Activated naive CD8-positive, alpha-beta T cell treated with anti-CD3 and anti-CD28 coated beads for 36 hours (primary cell): ENCODE results near the gene ZNF138. TPM values are rescaled to one million over a fixed set of nuclear protein-coding genes. Genes with fewer than 3 reads are reported as not detected.
A peak's percentile ranks its signal among the peaks of the same experiment; 100 is the strongest.
"Not testable (repeated sequence)": the region's sequence is repeated elsewhere in the genome, so short reads cannot be mapped to it uniquely, and the experiment has no call there.

Experiments used
- DNase-seq: peaks from one replicate; pipeline ENCODE4 v3.0.0; 2021
- H3K27ac Mint-ChIP-seq: one replicate; pipeline ENCODE4 v1.8.0; 2022; ENCODE audit warnings: mild to moderate bottlenecking, moderate library complexity, mixed read lengths
- H3K27me3 Mint-ChIP-seq: one replicate; pipeline ENCODE4 v1.8.0; 2022; ENCODE audit warnings: mild to moderate bottlenecking, mixed read lengths
- H3K36me3 Mint-ChIP-seq: one replicate; pipeline ENCODE4 v1.8.0; 2021; ENCODE audit warnings: mild to moderate bottlenecking, mixed read lengths
- H3K4me1 Mint-ChIP-seq: one replicate; pipeline ENCODE4 v1.8.0; 2021; ENCODE audit warnings: mixed read lengths
- H3K4me3 Mint-ChIP-seq: one replicate; pipeline ENCODE4 v1.8.0; 2022; ENCODE audit warnings: mild to moderate bottlenecking, moderate library complexity, mixed read lengths
- H3K9me3 Mint-ChIP-seq: one replicate; pipeline ENCODE4 v1.8.0; 2022; ENCODE audit warnings: mixed read lengths
- total RNA-seq, 2 experiments: library from RNA; stranded (reverse); gene quantifications; one replicate each; pipeline ENCODE4 v1.2.3, GENCODE V29; 2021

The ZNF138 gene
- 10 to 100 TPM in 1 of 2 experiments, 1 to 10 TPM in 1; 9.5 to 10.6 TPM for total RNA-seq

- H3K4me3 Mint-ChIP-seq = peak within 1 kb of the TSS; percentile 95
- DNase-seq = peak; percentile 92
- H3K27me3 Mint-ChIP-seq = no peaks in the 10 kb centered on the region
- H3K36me3 Mint-ChIP-seq = peaks cover 31% of the 10 kb centered on the region
- H3K27ac Mint-ChIP-seq = peak within 1 kb of the TSS; percentile 98
- peaks cover 23% of the 10 kb centered on the region for H3K4me1 Mint-ChIP-seq
- no peaks in the 10 kb centered on the region for H3K9me3 Mint-ChIP-seq
These were observed at the start of gene ZNF138 for GRCh38 chr7:64794171-64794844. Gene ZNF138, plus strand, starts transcription at chr7:64794428. Its CDS starts 141 bp downstream, at chr7:64794569.

GRCh38 chr7:64744680-64745079 lies 49.5 kb upstream of the ZNF138 start:
- no peaks in the 10 kb centered on the region for H3K36me3 Mint-ChIP-seq
- H3K9me3 Mint-ChIP-seq = peaks cover 9% of the 10 kb centered on the region
- no peaks in the 10 kb centered on the region for H3K4me1 Mint-ChIP-seq
- H3K27ac Mint-ChIP-seq = no peak overlapping the region
- DNase-seq = no peak
- no peak overlapping the region for H3K4me3 Mint-ChIP-seq
- no peaks in the 10 kb centered on the region for H3K27me3 Mint-ChIP-seq

- DNase-seq = no peak
- H3K9me3 Mint-ChIP-seq = peaks cover 6% of the 10 kb centered on the region
- no peak overlapping the region for H3K4me3 Mint-ChIP-seq
- no peaks in the 10 kb centered on the region for H3K36me3 Mint-ChIP-seq
- H3K27me3 Mint-ChIP-seq = no peaks in the 10 kb centered on the region
- H3K4me1 Mint-ChIP-seq = no peaks in the 10 kb centered on the region
- H3K27ac Mint-ChIP-seq = no peak overlapping the region
These were observed 46.4 kb upstream of the ZNF138 start for GRCh38 chr7:64747802-64748201.

GRCh38 chr7:64753032-64753431 lies 41.2 kb upstream of the ZNF138 start:
- Mint-ChIP-seq H3K4me3 (no peak overlapping the region), H3K36me3 (peaks cover 2% of the 10 kb centered on the region), H3K27ac (no peak overlapping the region), H3K27me3 (no peaks in the 10 kb centered on the region), H3K4me1 (no peaks in the 10 kb centered on the region), H3K9me3 (peaks cover 4% of the 10 kb centered on the region)
- DNase-seq = no peak

GRCh38 chr7:64755865-64756264 lies 38.4 kb upstream of the ZNF138 start:
- no peak overlapping the region for H3K27ac Mint-ChIP-seq
- H3K4me1 Mint-ChIP-seq = no peaks in the 10 kb centered on the region
- no peak overlapping the region for H3K4me3 Mint-ChIP-seq
- H3K27me3 Mint-ChIP-seq = no peaks in the 10 kb centered on the region
- peaks cover 2% of the 10 kb centered on the region for H3K9me3 Mint-ChIP-seq
- DNase-seq = no peak
- H3K36me3 Mint-ChIP-seq = peaks cover 2% of the 10 kb centered on the region

- H3K9me3 Mint-ChIP-seq = peaks cover 2% of the 10 kb centered on the region
- no peaks in the 10 kb centered on the region for H3K4me1 Mint-ChIP-seq
- peaks cover under 1% of the 10 kb centered on the region for H3K36me3 Mint-ChIP-seq
- DNase-seq = no peak
- H3K27ac Mint-ChIP-seq = no peak overlapping the region
- no peak overlapping the region for H3K4me3 Mint-ChIP-seq
- peaks cover 3% of the 10 kb centered on the region for H3K27me3 Mint-ChIP-seq
These were observed 36.1 kb upstream of the ZNF138 start for GRCh38 chr7:64758151-64758550.

GRCh38 chr7:64768824-64769223 lies 25.4 kb upstream of the ZNF138 start:
- Mint-ChIP-seq H3K36me3 (no peaks in the 10 kb centered on the region), H3K4me3 (no peak overlapping the region), H3K9me3 (no peaks in the 10 kb centered on the region), H3K27me3 (no peaks in the 10 kb centered on the region), H3K4me1 (no peaks in the 10 kb centered on the region), H3K27ac (no peak overlapping the region)
- DNase-seq = no peak

GRCh38 chr7:64774204-64774842 lies 19.9 kb upstream of the ZNF138 start:
- H3K4me3 Mint-ChIP-seq = no peak overlapping the region
- H3K27me3 Mint-ChIP-seq = no peaks in the 10 kb centered on the region
- H3K9me3 Mint-ChIP-seq = peaks cover 8% of the 10 kb centered on the region
- no peak overlapping the region for H3K27ac Mint-ChIP-seq
- no peaks in the 10 kb centered on the region for H3K36me3 Mint-ChIP-seq
- no peak for DNase-seq
- no peaks in the 10 kb centered on the region for H3K4me1 Mint-ChIP-seq

GRCh38 chr7:64775289-64775688 lies 18.9 kb upstream of the ZNF138 start:
- Mint-ChIP-seq H3K9me3 (peaks cover 8% of the 10 kb centered on the region), H3K27ac (no peak overlapping the region), H3K4me3 (no peak overlapping the region), H3K4me1 (no peaks in the 10 kb centered on the region), H3K27me3 (no peaks in the 10 kb centered on the region), H3K36me3 (no peaks in the 10 kb centered on the region)
- DNase-seq = no peak

- H3K4me3 Mint-ChIP-seq, H3K9me3 Mint-ChIP-seq, H3K27ac Mint-ChIP-seq, H3K4me1 Mint-ChIP-seq, DNase-seq, H3K27me3 Mint-ChIP-seq, H3K36me3 Mint-ChIP-seq: not testable (repeated sequence)
These were observed 9.4 kb upstream of the ZNF138 start for GRCh38 chr7:64784842-64785241.

- Mint-ChIP-seq H3K27ac (no peak overlapping the region), H3K27me3 (no peaks in the 10 kb centered on the region), H3K36me3 (no peaks in the 10 kb centered on the region), H3K4me1 (no peaks in the 10 kb centered on the region), H3K4me3 (no peak overlapping the region), H3K9me3 (no peaks in the 10 kb centered on the region)
- no peak for DNase-seq
These were observed 6.9 kb upstream of the ZNF138 start for GRCh38 chr7:64787295-64787694.

- not testable (repeated sequence) for H3K4me3 Mint-ChIP-seq, H3K4me1 Mint-ChIP-seq, H3K27me3 Mint-ChIP-seq, H3K9me3 Mint-ChIP-seq, H3K36me3 Mint-ChIP-seq, DNase-seq, H3K27ac Mint-ChIP-seq
These were observed 5.0 kb upstream of the ZNF138 start for GRCh38 chr7:64789241-64789640.

GRCh38 chr7:64793106-64793755 lies 997 bp upstream of the ZNF138 start:
- no peak for DNase-seq
- Mint-ChIP-seq H3K4me3 (no peak overlapping the region), H3K27me3 (no peaks in the 10 kb centered on the region), H3K27ac (peak overlapping the region; percentile 75), H3K36me3 (peaks cover 22% of the 10 kb centered on the region), H3K9me3 (no peaks in the 10 kb centered on the region), H3K4me1 (peaks cover 21% of the 10 kb centered on the region)

- Mint-ChIP-seq H3K27me3 (no peaks in the 10 kb centered on the region), H3K4me1 (peaks cover 29% of the 10 kb centered on the region), H3K36me3 (peaks cover 40% of the 10 kb centered on the region), H3K9me3 (no peaks in the 10 kb centered on the region), H3K27ac (no peak overlapping the region), H3K4me3 (peak overlapping the region; percentile 95)
- DNase-seq = no peak
These were observed 948 bp downstream of the ZNF138 start for GRCh38 chr7:64795176-64795575.

- not testable (repeated sequence) for H3K27me3 Mint-ChIP-seq, H3K4me3 Mint-ChIP-seq, H3K9me3 Mint-ChIP-seq, H3K27ac Mint-ChIP-seq, DNase-seq
- Mint-ChIP-seq H3K36me3 (peaks cover 73% of the 10 kb centered on the region), H3K4me1 (peaks cover 46% of the 10 kb centered on the region)
These were observed 4.9 kb downstream of the ZNF138 start for GRCh38 chr7:64799169-64799568.
